ENCODE data around the gene PRKAG2. TPM values are rescaled to one million over a fixed set of nuclear protein-coding genes. Genes with fewer than 3 reads are reported as not detected.
A peak's percentile ranks its signal among the peaks of the same experiment; 100 is the strongest.

The PRKAG2 gene
- total and polyA plus RNA-seq, 12 donors = 3.8 to 17.3 (median 10.9) TPM

DNA sequence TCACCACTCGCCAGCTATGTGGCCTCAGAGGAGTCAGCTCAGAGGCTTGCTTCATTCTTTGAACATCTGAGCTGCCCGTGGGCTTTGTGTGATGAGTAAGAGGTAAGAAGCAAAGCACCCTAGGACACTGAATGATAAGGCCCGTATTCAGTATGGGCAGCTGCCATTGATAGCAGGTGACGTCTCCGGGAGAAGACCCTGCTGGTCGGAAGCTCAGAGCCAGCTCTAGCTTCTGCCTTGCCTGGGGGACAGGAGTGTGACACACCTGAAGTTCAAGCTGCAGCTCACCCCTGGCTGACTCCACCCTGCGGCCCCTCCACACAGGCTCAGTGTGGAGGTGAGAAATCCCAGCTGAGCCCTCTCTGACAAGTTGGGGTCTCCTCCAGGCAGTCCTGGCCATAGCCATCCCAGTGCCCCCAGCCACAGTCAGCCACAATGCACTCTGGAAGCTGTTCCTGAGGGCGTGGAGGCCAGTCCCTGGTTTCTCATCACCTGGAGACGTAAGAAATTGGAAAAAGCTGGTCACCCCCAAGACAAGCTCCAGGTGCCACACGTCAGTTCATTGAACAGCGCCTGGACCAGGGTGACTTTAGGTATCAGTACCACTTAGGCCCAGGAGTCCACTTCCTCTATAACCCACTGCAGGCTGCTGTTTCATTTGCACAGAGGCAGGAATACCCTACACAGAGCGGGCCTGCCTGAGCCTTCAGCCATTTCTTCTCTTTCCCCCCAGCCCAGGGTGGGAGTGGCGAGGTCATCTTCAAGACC lies 192.3 kb downstream of the PRKAG2 start:
- Histone ChIP-seq H3K9me3 (replicated peaks in 1 of 3) (no peaks in the 10 kb centered on the region), H3K27me3 (no peaks in the 10 kb centered on the region), H3K36me3 (replicated peaks in 1 of 2) (no peaks in the 10 kb centered on the region), H3K4me3 (no peak overlapping the region), H3K4me1 (replicated peaks in 1 of 2) (peaks cover 14 to 23% of the 10 kb centered on the region in 2 donors), H3K27ac (no peak overlapping the region)
- intact Hi-C loops (cut with DNase I) = no loop called here
- no peak for TF ChIP-seq POLR2A (IDR thresholded peaks at IDR 0.05)
- TF ChIP-seq, protein P1, sequence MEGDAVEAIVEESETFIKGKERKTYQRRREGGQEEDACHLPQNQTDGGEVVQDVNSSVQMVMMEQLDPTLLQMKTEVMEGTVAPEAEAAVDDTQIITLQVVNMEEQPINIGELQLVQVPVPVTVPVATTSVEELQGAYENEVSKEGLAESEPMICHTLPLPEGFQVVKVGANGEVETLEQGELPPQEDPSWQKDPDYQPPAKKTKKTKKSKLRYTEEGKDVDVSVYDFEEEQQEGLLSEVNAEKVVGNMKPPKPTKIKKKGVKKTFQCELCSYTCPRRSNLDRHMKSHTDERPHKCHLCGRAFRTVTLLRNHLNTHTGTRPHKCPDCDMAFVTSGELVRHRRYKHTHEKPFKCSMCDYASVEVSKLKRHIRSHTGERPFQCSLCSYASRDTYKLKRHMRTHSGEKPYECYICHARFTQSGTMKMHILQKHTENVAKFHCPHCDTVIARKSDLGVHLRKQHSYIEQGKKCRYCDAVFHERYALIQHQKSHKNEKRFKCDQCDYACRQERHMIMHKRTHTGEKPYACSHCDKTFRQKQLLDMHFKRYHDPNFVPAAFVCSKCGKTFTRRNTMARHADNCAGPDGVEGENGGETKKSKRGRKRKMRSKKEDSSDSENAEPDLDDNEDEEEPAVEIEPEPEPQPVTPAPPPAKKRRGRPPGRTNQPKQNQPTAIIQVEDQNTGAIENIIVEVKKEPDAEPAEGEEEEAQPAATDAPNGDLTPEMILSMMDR (IDR thresholded peaks at IDR 0.05) = no peak
- 90 to 95% (median 94%) methylated on average over 12 to 13 of the region's 13 CpGs for WGBS, 4 donors
- DNase-seq = no peak

DNA sequence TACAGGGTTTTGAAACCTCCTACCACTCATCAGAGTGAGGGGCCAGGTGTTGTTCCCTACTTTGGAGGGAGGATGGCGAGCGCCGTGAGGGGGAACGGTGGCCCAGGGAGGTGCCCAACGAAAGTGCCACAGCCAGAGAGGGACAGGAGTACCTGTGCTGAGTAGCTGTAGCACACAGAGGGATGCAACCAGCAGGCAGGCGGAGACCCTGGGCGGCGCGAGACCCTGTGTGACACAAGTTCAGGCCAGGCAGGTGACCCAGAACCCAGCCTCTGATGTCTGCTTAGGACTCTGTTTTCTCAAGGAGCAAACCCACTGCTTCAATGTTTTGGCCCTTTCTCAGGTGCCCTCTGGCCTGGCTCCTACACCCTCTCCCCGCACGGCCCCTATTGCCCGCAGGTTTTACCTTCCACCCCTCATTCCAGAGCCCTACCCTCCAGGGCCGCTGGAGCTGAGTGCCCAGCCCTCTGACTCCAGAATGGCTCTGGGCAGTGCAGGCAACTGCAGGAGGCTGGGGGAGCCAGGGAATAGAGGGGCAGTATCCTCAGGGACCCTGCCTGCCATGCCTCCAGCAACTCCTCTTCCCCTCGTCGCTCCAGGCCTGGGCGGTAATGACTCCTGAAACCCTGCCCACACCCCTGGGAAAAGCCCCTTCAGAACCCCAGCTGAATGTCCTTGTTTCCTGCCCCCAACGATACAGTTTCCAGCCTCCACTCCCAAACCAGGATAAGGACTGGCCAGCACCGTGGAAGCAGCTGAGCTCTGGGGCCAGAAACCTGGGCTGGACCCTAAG lies 193.1 kb downstream of the PRKAG2 start:
- H3K27ac ChIP-seq = no peak overlapping the region
- no peaks in the 10 kb centered on the region for H3K27me3 ChIP-seq
- H3K4me3 ChIP-seq = no peak overlapping the region
- no peak for DNase-seq
- no peak for TF ChIP-seq POLR2A (IDR thresholded peaks at IDR 0.05)
- TF ChIP-seq, protein P1 (IDR thresholded peaks at IDR 0.05) = no peak
- H3K9me3 ChIP-seq (replicated peaks in 1 of 3) = no peaks in the 10 kb centered on the region
- H3K36me3 ChIP-seq (replicated peaks in 1 of 2) = no peaks in the 10 kb centered on the region
- 85 to 97% (median 93%) methylated on average over 15 to 18 of the region's 18 CpGs for WGBS, 4 donors
- H3K4me1 ChIP-seq (replicated peaks in 1 of 2) = peaks cover 14 to 23% of the 10 kb centered on the region in 2 donors
- intact Hi-C loops (cut with DNase I) = no loop called here

DNA sequence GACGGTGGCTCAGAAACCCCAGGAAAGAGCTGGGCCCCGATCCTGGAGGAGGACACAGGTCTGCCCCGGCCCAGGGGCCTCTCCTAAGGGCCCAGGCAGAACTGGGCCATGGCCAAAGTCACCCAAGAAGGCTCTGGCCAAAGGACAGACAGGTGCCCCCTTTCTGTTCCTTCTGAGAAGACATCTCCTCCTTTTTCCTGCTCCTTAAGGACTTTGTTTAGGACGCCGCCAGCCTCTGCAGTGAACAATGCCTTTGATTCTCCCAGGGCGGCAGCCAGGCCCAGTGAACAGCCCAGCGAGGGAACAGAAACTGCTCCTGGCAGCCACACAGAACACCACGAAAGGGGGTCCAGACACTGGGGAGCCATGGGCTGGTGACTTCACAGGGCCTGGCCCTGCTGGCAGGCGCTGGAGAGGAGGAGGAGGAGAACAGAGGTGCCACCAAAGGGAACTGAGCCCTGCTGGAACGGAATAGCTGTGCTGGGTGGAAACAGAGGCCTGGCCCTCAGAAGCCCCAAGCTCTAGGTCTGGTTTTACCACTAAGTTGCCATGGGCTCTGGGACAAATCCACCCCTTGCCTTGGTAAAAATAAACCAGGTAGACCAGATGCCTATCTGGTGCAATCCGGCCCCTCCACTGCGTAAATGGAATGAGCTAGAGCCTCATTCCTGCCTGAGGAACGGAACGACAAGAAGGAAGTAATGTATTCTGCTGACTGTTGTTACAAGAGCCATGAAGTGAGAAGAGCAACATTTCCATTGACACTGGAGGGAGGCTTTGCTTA lies 193.9 kb downstream of the PRKAG2 start:
- no peaks in the 10 kb centered on the region for H3K9me3 ChIP-seq (replicated peaks in 1 of 3)
- H3K36me3 ChIP-seq (replicated peaks in 1 of 2) = no peaks in the 10 kb centered on the region
- H3K27ac ChIP-seq = no peak overlapping the region
- intact Hi-C loops (cut with DNase I) = no loop called here
- WGBS, 4 donors = 87 to 96% (median 90%) methylated on average over 13 to 14 of the region's 14 CpGs
- no peak for DNase-seq
- peaks cover 13 to 19% of the 10 kb centered on the region in 2 donors for H3K4me1 ChIP-seq (replicated peaks in 1 of 2)
- TF ChIP-seq POLR2A (IDR thresholded peaks at IDR 0.05) = no peak
- TF ChIP-seq, protein P1 (IDR thresholded peaks at IDR 0.05) = no peak
- no peak overlapping the region for H3K4me3 ChIP-seq
- H3K27me3 ChIP-seq = no peaks in the 10 kb centered on the region

DNA sequence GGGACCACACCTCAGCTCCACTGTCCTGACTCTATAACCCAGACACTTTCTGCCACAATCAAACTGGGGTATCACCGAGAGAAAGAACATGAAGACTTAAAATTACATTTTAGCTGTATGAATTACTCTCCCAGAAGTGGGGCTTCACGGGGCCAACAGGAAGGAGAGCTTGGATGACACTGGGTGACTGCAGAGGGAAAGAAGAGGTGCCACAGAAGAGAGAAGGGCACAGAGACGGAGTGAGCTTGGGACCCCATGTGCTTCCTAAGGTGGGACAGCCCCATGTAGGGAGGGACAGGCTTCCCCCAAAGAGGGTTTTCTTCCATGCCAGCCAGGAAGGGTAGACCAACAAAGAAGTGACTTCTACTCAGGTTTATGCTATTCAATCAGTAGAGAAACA lies 195.2 kb downstream of the PRKAG2 start:
- DNase-seq = no peak
- H3K27ac ChIP-seq = peak overlapping the region in 1 of 5 donors; percentile 34
- H3K4me1 ChIP-seq (replicated peaks in 1 of 2) = peaks cover 3 to 6% of the 10 kb centered on the region in 2 donors
- no peaks in the 10 kb centered on the region for H3K27me3 ChIP-seq
- TF ChIP-seq, protein P1 (IDR thresholded peaks at IDR 0.05) = no peak
- TF ChIP-seq POLR2A (IDR thresholded peaks at IDR 0.05) = no peak
- no peaks in the 10 kb centered on the region for H3K36me3 ChIP-seq (replicated peaks in 1 of 2)
- WGBS, 4 donors = 85 to 99% (median 95%) methylated on average over 3 of the region's 3 CpGs
- no peaks in the 10 kb centered on the region for H3K9me3 ChIP-seq (replicated peaks in 1 of 3)
- H3K4me3 ChIP-seq = no peak overlapping the region
- intact Hi-C loops (cut with DNase I) = no loop called here
